ENCODE results near the gene WDR86.

The WDR86 gene

GRCh38 chr7:151392426-151392825, 17.4 kb downstream of the WDR86 start:
- no peak overlapping the region for H3K4me3 ChIP-seq (ENCODE audit: low read length)
- no peaks in the 10 kb centered on the region for H4K20me1 ChIP-seq (ENCODE audit: insufficient read depth, low read length)
- H3K36me3 ChIP-seq (replicated peaks; ENCODE audit: insufficient read depth, low read length) = no peaks in the 10 kb centered on the region
- DNase-seq = no peak
- H2AFZ ChIP-seq (ENCODE audit: low read length) = no peak overlapping the region
- H3K79me2 ChIP-seq (ENCODE audit: low read length) = no peaks in the 10 kb centered on the region
- H3K27me3 ChIP-seq (replicated peaks; ENCODE audit: insufficient read depth, low read length) = peaks cover 98% of the 10 kb centered on the region
- no peaks in the 10 kb centered on the region for H3K9me2 ChIP-seq (replicated peaks; ENCODE audit: insufficient read depth, low read length)
- no peak overlapping the region for H3K27ac ChIP-seq (ENCODE audit: low read length)
- no peaks in the 10 kb centered on the region for H3K4me1 ChIP-seq (ENCODE audit: low read length)
- TF ChIP-seq CTCF (IDR thresholded peaks at IDR 0.05; ENCODE audit: low read length) (no peak), EZH2 (optimal IDR thresholded peaks at IDR 0.05; ENCODE audit: low read depth, low read length) (no peak), EZH2phosphoT487 (IDR thresholded peaks at IDR 0.05; ENCODE audit: low read length) (no peak)
- no peak overlapping the region for H3K4me2 ChIP-seq (ENCODE audit: low read depth, low read length)
- H3K9me3 ChIP-seq (replicated peaks; ENCODE audit: insufficient read depth, low read length) = no peaks in the 10 kb centered on the region
- H3K9ac ChIP-seq (ENCODE audit: low read length) = no peak overlapping the region
- H3F3A ChIP-seq (ENCODE audit: insufficient read depth, low read length) = no peaks in the 10 kb centered on the region

- DNase-seq = no peak
- no peak overlapping the region for H3K4me2 ChIP-seq (ENCODE audit: low read depth, low read length)
- H3K36me3 ChIP-seq (replicated peaks; ENCODE audit: insufficient read depth, low read length) = no peaks in the 10 kb centered on the region
- no peak for TF ChIP-seq EZH2phosphoT487 (IDR thresholded peaks at IDR 0.05; ENCODE audit: low read length)
- no peak for TF ChIP-seq CTCF (IDR thresholded peaks at IDR 0.05; ENCODE audit: low read length)
- TF ChIP-seq EZH2 (optimal IDR thresholded peaks at IDR 0.05; ENCODE audit: low read depth, low read length) = no peak
- H3K9me2 ChIP-seq (replicated peaks; ENCODE audit: insufficient read depth, low read length) = no peaks in the 10 kb centered on the region
- no peak overlapping the region for H3K27ac ChIP-seq (ENCODE audit: low read length)
- no peaks in the 10 kb centered on the region for H3K79me2 ChIP-seq (ENCODE audit: low read length)
- H3K9ac ChIP-seq (ENCODE audit: low read length) = no peak overlapping the region
- H3F3A ChIP-seq (ENCODE audit: insufficient read depth, low read length) = no peaks in the 10 kb centered on the region
- H3K27me3 ChIP-seq (replicated peaks; ENCODE audit: insufficient read depth, low read length) = peaks cover 100% of the 10 kb centered on the region
- H3K9me3 ChIP-seq (replicated peaks; ENCODE audit: insufficient read depth, low read length) = no peaks in the 10 kb centered on the region
- H4K20me1 ChIP-seq (ENCODE audit: insufficient read depth, low read length) = no peaks in the 10 kb centered on the region
- no peak overlapping the region for H2AFZ ChIP-seq (ENCODE audit: low read length)
- no peaks in the 10 kb centered on the region for H3K4me1 ChIP-seq (ENCODE audit: low read length)
- H3K4me3 ChIP-seq (ENCODE audit: low read length) = no peak overlapping the region
These were observed 17.8 kb downstream of the WDR86 start for GRCh38 chr7:151392002-151392401.

GRCh38 chr7:151391358-151391730, 18.5 kb downstream of the WDR86 start:
- no peaks in the 10 kb centered on the region for H3F3A ChIP-seq (ENCODE audit: insufficient read depth, low read length)
- H3K4me2 ChIP-seq (ENCODE audit: low read depth, low read length) = no peak overlapping the region
- no peaks in the 10 kb centered on the region for H3K9me3 ChIP-seq (replicated peaks; ENCODE audit: insufficient read depth, low read length)
- peaks cover 3% of the 10 kb centered on the region for H3K4me1 ChIP-seq (ENCODE audit: low read length)
- H3K27me3 ChIP-seq (replicated peaks; ENCODE audit: insufficient read depth, low read length) = peaks cover 100% of the 10 kb centered on the region
- TF ChIP-seq EZH2phosphoT487 (IDR thresholded peaks at IDR 0.05; ENCODE audit: low read length) (no peak), CTCF (IDR thresholded peaks at IDR 0.05; ENCODE audit: low read length) (no peak), EZH2 (optimal IDR thresholded peaks at IDR 0.05; ENCODE audit: low read depth, low read length) (no peak)
- H4K20me1 ChIP-seq (ENCODE audit: insufficient read depth, low read length) = no peaks in the 10 kb centered on the region
- no peaks in the 10 kb centered on the region for H3K79me2 ChIP-seq (ENCODE audit: low read length)
- no peak overlapping the region for H3K4me3 ChIP-seq (ENCODE audit: low read length)
- no peak overlapping the region for H3K9ac ChIP-seq (ENCODE audit: low read length)
- H3K36me3 ChIP-seq (replicated peaks; ENCODE audit: insufficient read depth, low read length) = no peaks in the 10 kb centered on the region
- no peaks in the 10 kb centered on the region for H3K9me2 ChIP-seq (replicated peaks; ENCODE audit: insufficient read depth, low read length)
- no peak overlapping the region for H2AFZ ChIP-seq (ENCODE audit: low read length)
- no peak for DNase-seq
- H3K27ac ChIP-seq (ENCODE audit: low read length) = no peak overlapping the region

Data from MM.1S (cell line).